HepG2 (cell line): ENCODE results near the gene TOMM40L. TPM values are rescaled to one million over a fixed set of nuclear protein-coding genes. Genes with fewer than 3 reads are reported as not detected.

Experiments
- ASH2L ChIP-seq: fragments of 300-600, 200-600 bp; sonication (generic); IDR thresholded peaks from 2 replicates; pipeline ENCODE4 v1.7.0; 2017; ENCODE audit warnings: low read depth, mild to moderate bottlenecking, moderate library complexity, mixed read lengths, low read length; ENCODE audit not compliant: insufficient read length
- CBX2 ChIP-seq, 2 experiments: fragments of 200-600 bp in 1 of 2; sonication (generic); formaldehyde crosslinking in 1 of 2; IDR thresholded peaks; 2 replicates each; pipeline versions ENCODE4 v1.7.0 to v1.8.1; 2018 to 2022; ENCODE audit warnings: low read depth in 2 of 2, low read length in 1 of 2, mild to moderate bottlenecking in 1 of 2, missing genetic modification reagents in 1 of 2
- CBX5 ChIP-seq: sonication (generic); formaldehyde crosslinking; IDR thresholded peaks from 2 replicates; pipeline ENCODE4 v1.4.0; 2020; ENCODE audit warnings: missing genetic modification reagents, borderline replicate concordance
- CREBL2 ChIP-seq: sonication (generic); formaldehyde crosslinking; IDR thresholded peaks from 2 replicates; pipeline ENCODE4 v1.8.1; 2023; ENCODE audit warnings: missing genetic modification reagents, mild to moderate bottlenecking, borderline replicate concordance
- GRHL1 ChIP-seq: sonication (generic); formaldehyde crosslinking; conservative IDR thresholded peaks from 2 replicates; pipeline ENCODE4 v1.8.0; 2022; ENCODE audit warnings: missing genetic modification reagents
- KLF15 ChIP-seq: sonication (generic); formaldehyde crosslinking; IDR thresholded peaks from 2 replicates; pipeline ENCODE4 v1.8.1; 2023; ENCODE audit warnings: borderline replicate concordance, mild to moderate bottlenecking, inconsistent platforms, missing genetic modification reagents, mixed read lengths
- KLF6 ChIP-seq: IDR thresholded peaks from 2 replicates; pipeline ENCODE4 v1.8.0; 2016; ENCODE audit warnings: missing biosample characterization, missing genetic modification reagents
- MED13 ChIP-seq: sonication (generic); formaldehyde crosslinking; IDR thresholded peaks from 2 replicates; pipeline ENCODE4 v1.5.0; 2020; ENCODE audit warnings: missing genetic modification reagents
- MIER3 ChIP-seq: IDR thresholded peaks from 2 replicates; pipeline ENCODE4 v1.6.1; 2016; ENCODE audit warnings: missing compliant biosample characterization, borderline replicate concordance
- NFKB2 ChIP-seq: sonication (generic); formaldehyde crosslinking; IDR thresholded peaks from 2 replicates; pipeline ENCODE4 v1.4.0; 2020; ENCODE audit warnings: missing genetic modification reagents, borderline replicate concordance
- PAF1 ChIP-seq: IDR thresholded peaks from 2 replicates; pipeline ENCODE4 v1.6.1; 2016; ENCODE audit warnings: missing genetic modification reagents, missing compliant biosample characterization
- SAP130 ChIP-seq: IDR thresholded peaks from 2 replicates; pipeline ENCODE4 v1.6.1; 2016; ENCODE audit warnings: low read depth
- SATB2 ChIP-seq: sonication (generic); formaldehyde crosslinking; IDR thresholded peaks from 2 replicates; pipeline ENCODE4 v1.5.0; 2020; ENCODE audit warnings: missing genetic modification reagents
- TAF1 ChIP-seq: sonication (generic); formaldehyde crosslinking; IDR thresholded peaks from 2 replicates; pipeline ENCODE4 v1.4.0; 2020; ENCODE audit warnings: missing genetic modification reagents
- TEAD2 ChIP-seq: sonication (generic); formaldehyde crosslinking; IDR thresholded peaks from 2 replicates; pipeline ENCODE4 v1.9.0; 2021; ENCODE audit warnings: missing genetic modification reagents
- TOE1 ChIP-seq: sonication (generic); formaldehyde crosslinking; IDR thresholded peaks from 2 replicates; pipeline ENCODE4 v1.4.0; 2020; ENCODE audit warnings: mild to moderate bottlenecking, missing genetic modification reagents
- U2AF2 ChIP-seq: fragments of 200-400 bp; formaldehyde crosslinking; IDR thresholded peaks from 2 replicates; pipeline ENCODE4 v1.6.1; 2017; ENCODE audit warnings: low read depth, mild to moderate bottlenecking, low read length
- WIZ ChIP-seq: sonication (generic); formaldehyde crosslinking; IDR thresholded peaks from 2 replicates; pipeline ENCODE4 v1.5.1; 2020; ENCODE audit warnings: mild to moderate bottlenecking, missing genetic modification reagents
- ZFP90 ChIP-seq: sonication (generic); formaldehyde crosslinking; IDR thresholded peaks from 2 replicates; pipeline ENCODE4 v1.8.0; 2022; ENCODE audit warnings: missing genetic modification reagents, mild to moderate bottlenecking, inconsistent platforms, borderline replicate concordance
- ZNF17 ChIP-seq: sonication (generic); formaldehyde crosslinking; IDR thresholded peaks from 2 replicates; pipeline ENCODE4 v1.5.0; 2020; ENCODE audit warnings: mild to moderate bottlenecking, missing genetic modification reagents
- ZNF292 ChIP-seq: sonication (generic); formaldehyde crosslinking; IDR thresholded peaks from 2 replicates; pipeline ENCODE4 v1.8.1; 2022; ENCODE audit warnings: mild to moderate bottlenecking, low read depth, missing genetic modification reagents, borderline replicate concordance
- ZNF3 ChIP-seq: IDR thresholded peaks from 2 replicates; pipeline ENCODE4 v1.7.0; 2017; ENCODE audit warnings: inconsistent platforms
- ZNF335 ChIP-seq: sonication (generic); formaldehyde crosslinking; IDR thresholded peaks from 2 replicates; pipeline ENCODE4 v1.4.0; 2020; ENCODE audit warnings: missing genetic modification reagents
- ZNF446 ChIP-seq: sonication (generic); formaldehyde crosslinking; IDR thresholded peaks from 2 replicates; pipeline ENCODE4 v1.5.0; 2020; ENCODE audit warnings: mild to moderate bottlenecking, missing genetic modification reagents
- ZNF512B ChIP-seq: sonication (generic); formaldehyde crosslinking; IDR thresholded peaks from 2 replicates; pipeline ENCODE4 v1.5.1; 2020; ENCODE audit warnings: missing genetic modification reagents, mild to moderate bottlenecking, borderline replicate concordance
- ZNF546 ChIP-seq: sonication (generic); formaldehyde crosslinking; conservative IDR thresholded peaks from 2 replicates; pipeline ENCODE4 v1.8.1; 2023; ENCODE audit warnings: mild to moderate bottlenecking, missing genetic modification reagents
- ZNF557 ChIP-seq: sonication (generic); formaldehyde crosslinking; IDR thresholded peaks from 2 replicates; pipeline ENCODE4 v1.4.0; 2020; ENCODE audit warnings: missing genetic modification reagents
- ZNF772 ChIP-seq: sonication (generic); formaldehyde crosslinking; IDR thresholded peaks from 2 replicates; pipeline ENCODE4 v1.5.0; 2020; ENCODE audit warnings: mild to moderate bottlenecking, missing genetic modification reagents
- ZSCAN12 ChIP-seq: sonication (generic); formaldehyde crosslinking; IDR thresholded peaks from 2 replicates; pipeline ENCODE4 v1.9.0; 2021; ENCODE audit warnings: mild to moderate bottlenecking, missing genetic modification reagents
- polyA plus RNA-seq, 8 experiments: library from polyadenylated mRNA; depleted of rRNA in 3 of 8; stranded (reverse) in 7 of 8; unstranded in 1 of 8; fragments of >200 nt; fragmentation: Illumina TruSeq in 4 of 8; extraction: Trizol in 4 of 8; gene quantifications; 2 replicates each; pipeline versions ENCODE4 v1.2.1 to v1.2.3, GENCODE V29; 2011 to 2016; ENCODE audit warnings: low read depth in 4 of 8, missing spikeins in 1 of 8, mixed read lengths in 1 of 8; ENCODE audit not compliant: insufficient read depth in 1 of 8
- total RNA-seq, 5 experiments: library from RNA; depleted of rRNA; stranded (reverse); fragments of >200 nt; fragmentation: Illumina TruSeq; extraction: Trizol; gene quantifications; 2 replicates each; pipeline ENCODE4 v1.2.3, GENCODE V29; 2016; ENCODE audit warnings: low read depth in 1 of 5

Gene TOMM40L
- total and polyA plus RNA-seq, 2 of the 13 experiments (the other 11 are each of a cell fraction or from before 2014, with no cell fraction given), result 14.1 to 26.2 TPM

GRCh38 chr1:161238039-161238473 is 12.2 kb downstream of the TOMM40L start, which contains the start of gene NR1I3 (continued):
- TF ChIP-seq KLF15 (CRISPR knock-in tag) (no peak), ZSCAN12 (no peak), CREBL2 (CRISPR knock-in tag) (no peak), ZNF557 (CRISPR knock-in tag) (no peak), ZNF446 (CRISPR knock-in tag) (no peak), TOE1 (CRISPR knock-in tag) (no peak), WIZ (no peak), ASH2L (peak; percentile 52), ZNF772 (CRISPR knock-in tag) (peak; percentile 43; the same call in 1 of the 2 replicates), ZNF292 (CRISPR knock-in tag) (peak; percentile 90; the same call in 1 of the 2 replicates), ZNF546 (CRISPR knock-in tag) (no peak), ZNF3 (no peak), NFKB2 (CRISPR knock-in tag) (no peak), SAP130 (CRISPR knock-in tag) (peak; percentile 63), CBX2 (IDR thresholded peaks at IDR 0.05; ENCODE audit: low read depth, low read length) (no peak), CBX2 (CRISPR knock-in tag; IDR thresholded peaks at IDR 0.05; ENCODE audit: low read depth) (no peak), ZNF335 (CRISPR knock-in tag) (no peak), SATB2 (CRISPR knock-in tag) (no peak), PAF1 (no peak), GRHL1 (CRISPR knock-in tag) (no peak), MED13 (CRISPR knock-in tag) (no peak), TEAD2 (no peak), ZFP90 (no peak), ZNF512B (CRISPR knock-in tag) (peak; percentile 73; the same call in 1 of the 2 replicates), CBX5 (no peak), KLF6 (no peak), U2AF2 (no peak), ZNF17 (CRISPR knock-in tag) (no peak), MIER3 (CRISPR knock-in tag) (no peak), TAF1 (no peak)
